Esophagus mucosa (tissue), 1 donor: ENCODE results near the gene ARHGEF18. TPM values are rescaled to one million over a fixed set of nuclear protein-coding genes. Genes with fewer than 3 reads are reported as not detected.

ENCODE experiments used
- ATAC-seq: fragments of 200-7000 bp; cut with Tn5 transposase; one replicate; pipeline ENCODE4 v1.9.1; 2020
- total RNA-seq: library from RNA; stranded (reverse); gene quantifications from one replicate; pipeline ENCODE4 v1.2.4, GENCODE V29; 2023
- donor health status: DM: yes; HTN: yes; CAD: no.

ARHGEF18 gene
- total RNA-seq, 1 donor from 2014 or later, result 18.4 TPM

DNA sequence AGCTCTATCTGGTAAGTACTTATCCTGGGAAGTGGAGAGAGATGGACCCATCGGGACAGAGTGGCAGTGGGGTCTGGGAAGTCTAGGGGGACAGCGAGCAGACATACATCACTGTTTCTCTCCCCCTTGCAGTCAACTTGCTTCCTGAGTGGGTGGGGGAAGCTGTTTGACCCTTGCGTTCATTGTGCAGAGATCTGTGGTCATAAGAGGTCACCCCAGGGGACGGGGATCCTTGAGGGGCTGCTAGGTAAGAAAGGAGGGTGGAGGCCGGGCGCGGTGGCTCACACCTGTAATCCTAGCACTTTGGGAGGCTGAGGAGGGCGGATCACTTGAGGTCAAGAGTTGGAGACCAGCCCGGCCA, 474 bp downstream of the ARHGEF18 start:
- ATAC-seq, result no peak

DNA sequence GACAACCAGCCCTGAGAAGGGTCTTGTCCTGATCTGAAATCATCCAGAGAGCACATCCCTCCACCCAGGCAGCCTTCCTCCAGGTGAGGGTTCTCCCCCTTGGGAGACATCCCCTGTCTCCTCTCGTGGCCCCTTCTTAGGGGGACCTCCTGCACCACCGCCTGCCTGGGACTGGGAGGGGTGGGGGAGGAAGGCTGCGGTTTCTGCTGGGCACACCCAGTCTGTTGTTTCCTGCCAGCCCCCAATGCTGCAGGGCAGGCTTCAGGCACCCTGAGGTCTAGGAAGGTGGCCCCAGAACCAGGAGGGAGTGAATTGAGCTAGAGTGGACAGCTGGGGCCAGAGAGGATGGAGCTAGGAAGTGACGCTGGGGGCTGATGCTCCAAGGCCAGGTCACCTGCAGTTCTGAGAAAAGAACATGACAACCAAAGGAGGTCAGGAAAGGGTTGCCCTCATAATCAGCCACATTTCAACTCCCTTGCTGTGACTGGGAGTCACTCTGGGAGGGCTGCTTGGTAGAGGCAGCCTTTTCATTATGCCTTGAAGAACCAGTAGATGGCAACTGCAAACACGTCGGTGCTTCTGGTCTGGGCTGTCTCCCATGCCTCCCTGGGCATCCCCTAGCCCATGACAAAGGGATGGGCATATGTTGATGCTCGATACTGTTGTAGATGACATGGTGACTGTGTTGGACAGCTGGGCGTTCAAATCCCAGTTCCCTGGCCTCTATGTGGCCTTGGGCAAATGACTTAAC, 1.4 kb downstream of the ARHGEF18 start:
- peak; percentile 27 for ATAC-seq

DNA sequence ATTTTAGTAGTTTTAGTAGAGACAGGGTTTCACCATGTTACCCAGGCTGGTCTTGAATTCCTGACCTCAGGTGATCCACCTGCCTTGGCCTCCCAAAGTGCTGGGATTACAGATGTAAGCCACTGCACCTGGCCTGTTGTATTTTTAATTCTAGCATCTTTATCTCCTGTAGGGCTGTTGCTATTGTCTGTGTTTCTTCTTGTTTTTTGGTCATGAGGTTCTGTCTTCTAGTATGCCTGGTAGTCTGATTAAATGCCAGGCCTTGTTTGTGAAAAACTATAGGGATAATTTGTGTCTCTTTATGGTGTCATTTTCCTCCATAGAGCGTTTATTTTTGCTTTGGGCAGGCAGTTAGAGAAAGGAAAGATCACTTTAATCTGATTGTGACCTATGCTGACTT, 3.1 kb downstream of the ARHGEF18 start:
- no peak for ATAC-seq

DNA sequence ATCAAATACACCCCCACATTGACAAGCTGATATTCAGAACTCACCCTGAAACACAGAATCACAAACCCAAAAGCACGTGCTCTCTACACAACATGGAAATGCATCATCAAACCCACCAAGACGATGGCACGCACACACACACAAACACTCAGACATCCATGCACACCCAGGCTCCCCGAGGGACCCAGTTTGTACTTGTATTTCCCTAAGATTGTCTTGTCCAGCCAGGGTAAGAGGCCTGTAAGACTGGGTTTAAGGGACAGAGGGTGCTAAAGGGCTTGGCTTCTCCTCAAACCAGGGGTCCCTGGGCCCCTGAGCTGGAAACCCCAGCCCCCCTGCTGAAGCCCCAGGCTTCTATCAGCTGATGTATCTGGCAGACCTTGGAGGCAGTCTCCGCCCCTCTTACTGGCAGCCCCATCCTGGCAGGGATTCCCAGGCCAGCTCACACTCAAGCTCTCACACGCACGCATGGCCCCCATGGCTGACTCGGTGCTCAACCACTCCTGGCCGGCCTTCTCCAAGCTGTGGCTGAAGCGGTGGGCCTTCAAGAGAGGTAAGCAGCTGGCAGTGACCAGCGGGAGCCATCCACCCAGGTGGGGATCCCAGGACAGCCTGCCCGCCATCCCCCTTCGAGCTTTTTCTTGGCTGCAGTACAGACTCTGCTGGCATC, 6.5 kb downstream of the ARHGEF18 start:
- no peak for ATAC-seq

DNA sequence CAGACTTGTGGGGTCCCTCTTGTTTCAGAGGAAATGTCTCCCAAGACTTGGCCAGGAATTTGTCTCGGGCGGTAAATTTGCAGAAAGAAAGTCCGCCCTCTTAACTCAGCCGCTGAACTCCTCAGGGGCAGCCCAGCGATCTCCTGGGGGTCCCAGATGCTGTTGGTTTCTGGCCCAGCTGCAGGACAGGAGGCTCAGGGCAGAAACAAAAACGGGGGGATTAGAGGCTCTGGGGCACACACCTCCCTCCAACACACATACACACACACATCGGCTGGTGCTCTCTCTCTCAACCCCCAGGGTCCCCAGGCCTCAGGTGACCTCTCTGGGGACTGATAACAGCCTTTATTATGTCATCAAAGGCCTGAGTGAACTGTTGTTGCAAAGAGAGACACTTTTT, 7.1 kb downstream of the ARHGEF18 start:
- ATAC-seq, result no peak

DNA sequence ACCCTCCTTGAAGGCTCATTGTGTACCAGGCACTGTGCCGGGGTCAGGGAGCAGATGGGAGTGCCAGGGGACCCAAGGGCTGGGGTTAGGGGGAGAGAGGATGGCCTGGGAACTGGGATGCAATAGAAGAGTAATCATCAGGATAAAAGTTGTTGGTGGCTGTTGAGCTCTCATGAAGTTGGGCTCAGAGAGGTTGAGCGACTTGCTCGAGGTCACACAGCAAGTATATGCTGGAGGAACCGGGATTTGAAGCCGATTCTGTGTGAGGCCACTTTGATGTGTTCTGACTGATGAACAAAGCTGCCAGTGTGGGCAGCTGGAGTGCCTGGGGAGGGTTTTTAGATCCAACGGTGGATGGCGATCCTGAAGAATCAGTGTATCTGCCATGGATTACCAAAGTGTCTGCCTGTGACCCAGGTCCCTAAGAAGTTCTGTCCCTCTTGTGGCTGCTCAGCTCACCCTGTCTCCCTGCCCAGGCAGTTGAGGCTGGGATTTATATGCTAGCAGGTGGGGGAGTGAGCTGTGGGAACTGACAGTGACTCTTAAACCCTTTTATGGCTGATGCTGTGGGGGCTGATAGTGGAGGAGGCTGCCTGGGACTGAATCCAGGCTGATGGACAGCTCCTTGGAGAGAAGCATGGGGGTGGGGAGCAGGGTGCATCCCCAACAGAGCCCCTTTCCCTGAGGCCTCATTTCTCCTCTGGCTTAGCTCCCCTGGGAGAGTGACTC, 8.3 kb downstream of the ARHGEF18 start:
- no peak for ATAC-seq

DNA sequence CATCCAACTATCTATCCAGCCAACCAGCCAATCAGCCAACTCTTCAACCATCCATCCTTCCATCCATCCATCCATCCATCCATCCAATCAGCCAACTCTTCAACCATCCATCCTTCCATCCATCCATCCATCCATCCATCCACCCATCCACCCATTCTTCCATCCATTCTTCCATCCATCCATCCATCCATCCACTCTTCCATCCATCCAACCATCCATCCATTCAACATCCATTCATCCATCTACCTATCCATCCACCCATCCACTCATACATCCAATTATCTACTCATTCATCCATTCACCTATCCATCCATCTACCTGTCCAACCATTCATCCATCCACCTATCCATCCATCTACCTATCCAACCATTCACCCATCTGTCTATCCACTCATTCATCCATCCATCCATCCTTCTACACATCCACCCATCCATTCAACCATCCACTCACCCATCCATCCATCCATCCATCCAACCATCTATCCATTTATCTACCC, 9.4 kb downstream of the ARHGEF18 start:
- no peak for ATAC-seq

DNA sequence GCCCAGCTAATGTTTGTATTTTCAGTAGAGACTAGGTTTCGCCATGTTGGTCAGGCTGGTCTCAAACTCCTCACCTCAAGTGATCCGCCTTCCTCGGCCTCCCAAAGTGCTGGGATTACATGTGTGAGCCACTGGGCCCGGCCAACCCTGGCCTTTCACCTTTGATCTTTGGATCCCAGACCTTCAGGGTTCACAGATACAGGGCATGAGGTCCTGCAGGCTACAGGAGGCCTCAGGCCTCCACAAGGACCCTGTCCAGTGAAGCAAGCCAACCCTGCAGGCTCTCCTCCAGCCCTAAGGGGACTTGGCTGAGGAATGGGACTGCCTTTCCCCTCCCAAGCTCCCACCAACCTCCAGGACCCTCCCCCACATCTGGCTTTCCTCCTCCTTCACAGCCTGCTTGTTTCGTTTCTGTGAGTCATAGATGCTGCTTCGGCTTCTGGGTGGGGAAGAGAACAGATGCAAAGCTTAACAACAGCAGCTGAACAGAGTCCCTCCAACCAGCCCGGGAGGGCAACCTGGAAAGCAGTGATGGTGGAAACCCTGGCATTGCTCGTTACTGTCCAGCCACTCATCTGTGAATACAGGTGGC, 11.8 kb downstream of the ARHGEF18 start:
- ATAC-seq, result no peak

DNA sequence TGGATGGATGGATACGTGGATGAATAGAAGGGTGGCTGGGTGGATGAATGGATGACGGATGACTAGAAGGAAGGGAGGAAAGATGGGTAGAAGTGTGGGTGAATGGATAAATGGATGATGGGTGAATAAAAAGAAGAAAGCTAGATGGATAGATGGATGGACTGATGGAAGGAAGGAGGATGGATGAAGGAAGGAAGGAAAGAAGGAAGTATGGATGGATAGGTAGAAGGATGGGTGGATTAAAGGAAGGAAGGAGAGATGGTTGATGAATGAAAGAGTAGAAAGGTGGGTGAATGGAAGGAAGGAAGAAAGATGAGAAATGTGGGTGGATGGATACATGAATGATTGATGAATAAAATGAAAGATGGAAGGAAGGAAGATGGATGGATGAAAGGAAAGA, 14.5 kb downstream of the ARHGEF18 start:
- ATAC-seq, result no peak

DNA sequence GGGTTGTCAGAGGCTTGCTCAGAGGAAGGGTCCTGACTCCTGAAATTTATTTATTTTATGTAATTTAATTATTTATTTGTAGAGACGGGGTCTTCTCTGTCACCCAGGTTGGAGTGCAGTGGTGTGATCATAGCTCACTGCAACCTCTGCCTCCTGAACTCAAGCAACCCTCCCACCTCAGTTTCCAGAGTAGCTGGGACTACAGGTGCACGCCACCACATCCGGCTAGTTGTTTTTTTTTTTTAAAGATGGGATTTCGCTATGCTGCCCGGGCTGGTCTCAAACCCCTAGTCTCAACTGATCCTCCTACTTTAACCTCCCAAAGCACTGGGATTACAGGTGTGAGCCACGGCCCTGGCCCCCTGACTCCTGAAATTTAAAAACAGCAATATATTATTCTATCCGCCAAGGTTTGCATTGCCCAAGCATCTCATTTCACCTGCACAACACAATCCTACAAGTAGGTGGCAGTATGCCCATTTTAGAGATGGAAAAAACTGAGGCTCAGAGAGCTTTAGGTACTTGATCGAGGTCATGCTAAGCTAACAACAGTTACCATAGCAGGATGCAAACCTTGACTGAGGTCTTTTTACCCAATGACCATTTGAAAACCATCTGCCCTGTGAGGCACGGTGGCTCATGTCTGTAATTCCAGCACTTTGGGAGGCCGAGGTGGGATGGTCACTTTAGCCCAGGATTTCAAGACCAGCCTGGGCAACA, 18.1 kb downstream of the ARHGEF18 start:
- ATAC-seq, result peak; percentile 70

DNA sequence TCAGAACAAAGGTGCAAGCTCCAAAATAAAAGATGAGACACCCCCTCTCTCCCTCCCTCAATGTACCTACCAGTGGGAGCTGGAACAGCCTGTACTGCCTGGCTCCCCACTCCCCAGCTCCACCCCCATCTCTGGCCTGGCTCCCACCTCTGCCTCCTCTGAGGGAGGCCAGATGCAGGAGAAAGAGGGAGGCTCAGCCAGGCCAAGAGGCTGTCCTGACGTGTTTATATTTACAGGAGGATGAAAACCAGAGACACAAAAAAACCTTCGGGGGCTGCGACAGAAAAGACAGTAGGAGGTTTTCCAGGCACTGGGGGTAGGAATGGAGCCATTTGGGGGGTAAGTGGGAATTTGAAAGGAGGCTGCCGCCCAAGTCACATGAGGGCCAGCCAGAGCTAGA, 19.7 kb downstream of the ARHGEF18 start:
- ATAC-seq, result no peak

DNA sequence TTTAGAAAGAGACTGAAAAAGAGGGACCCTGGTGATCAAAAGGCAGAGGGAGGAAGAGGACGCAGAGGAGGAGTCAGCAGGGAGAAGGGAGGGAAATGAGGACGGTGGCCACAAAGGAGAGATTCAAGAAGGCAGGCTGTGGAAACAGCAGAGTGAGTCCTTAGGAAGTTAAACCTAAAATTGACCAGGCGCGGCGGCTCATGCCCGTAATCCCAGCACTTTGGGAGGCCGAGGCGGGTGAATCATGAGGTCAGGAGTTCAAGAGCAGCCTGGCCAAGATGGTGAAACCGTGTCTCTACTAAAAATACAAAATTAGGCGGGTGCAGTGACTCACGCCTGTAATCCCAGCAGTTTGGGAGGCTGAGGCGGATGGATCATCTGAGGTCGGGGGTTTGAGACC, 20.1 kb downstream of the ARHGEF18 start:
- peak; percentile 12 for ATAC-seq

DNA sequence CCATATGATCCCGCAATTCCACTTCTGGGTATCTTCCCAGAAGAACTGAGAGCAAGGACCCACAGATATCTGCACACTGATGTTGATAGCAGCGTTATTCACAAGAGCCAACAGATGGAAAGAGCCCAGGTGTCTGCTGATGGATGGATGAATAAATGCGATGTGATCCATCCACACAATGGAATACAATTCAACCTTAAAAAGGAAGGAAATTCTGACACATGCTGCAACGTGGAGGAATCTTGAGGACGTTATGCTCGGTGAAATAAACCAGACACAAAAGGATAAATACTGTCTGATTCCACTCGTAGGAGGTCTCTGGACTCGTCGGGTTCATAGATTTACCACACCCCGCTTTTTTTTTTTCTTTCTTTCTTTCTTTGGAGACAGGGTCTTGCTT, 21.8 kb downstream of the ARHGEF18 start:
- ATAC-seq, result no peak

DNA sequence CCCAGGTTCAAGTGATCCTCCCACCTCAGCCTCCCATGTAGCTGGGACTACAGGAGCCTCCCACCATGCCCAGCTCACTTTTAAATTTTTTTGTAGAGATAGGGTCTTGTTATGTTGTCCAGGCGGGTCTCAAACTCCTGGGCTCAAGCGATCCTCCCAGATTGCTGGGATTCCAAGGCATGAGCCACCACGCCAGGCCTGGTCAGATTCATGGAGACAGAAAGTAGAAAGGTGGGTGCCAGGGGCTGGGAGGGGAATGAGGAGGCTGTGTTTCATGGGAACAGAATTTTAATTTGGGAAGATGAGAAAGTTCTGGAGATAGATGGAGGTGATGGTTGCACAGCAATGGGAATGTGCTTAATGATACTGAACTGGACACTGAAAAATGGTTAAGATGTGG, 22.3 kb downstream of the ARHGEF18 start:
- ATAC-seq, result no peak

DNA sequence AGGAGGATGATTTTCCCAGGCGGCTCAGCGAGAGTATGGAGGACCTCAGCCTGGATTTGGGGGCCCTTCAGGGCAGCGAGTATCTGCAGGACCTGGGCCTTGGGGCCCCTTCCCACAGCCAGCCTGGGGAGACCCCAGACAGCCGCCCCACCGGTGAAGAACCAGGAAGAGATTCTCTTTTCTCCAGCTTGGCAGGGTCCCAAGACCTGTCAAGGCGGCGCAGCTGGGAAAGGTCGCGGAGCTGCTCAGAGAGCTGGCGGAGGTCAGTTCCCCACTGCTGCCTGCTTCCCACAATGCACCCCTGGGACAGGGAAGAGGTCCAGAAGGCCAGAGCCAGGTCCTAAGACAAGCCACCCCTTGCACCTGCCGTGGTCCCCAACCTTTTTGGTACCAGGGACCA, 24.1 kb downstream of the ARHGEF18 start:
- ATAC-seq, result peak; percentile 10

DNA sequence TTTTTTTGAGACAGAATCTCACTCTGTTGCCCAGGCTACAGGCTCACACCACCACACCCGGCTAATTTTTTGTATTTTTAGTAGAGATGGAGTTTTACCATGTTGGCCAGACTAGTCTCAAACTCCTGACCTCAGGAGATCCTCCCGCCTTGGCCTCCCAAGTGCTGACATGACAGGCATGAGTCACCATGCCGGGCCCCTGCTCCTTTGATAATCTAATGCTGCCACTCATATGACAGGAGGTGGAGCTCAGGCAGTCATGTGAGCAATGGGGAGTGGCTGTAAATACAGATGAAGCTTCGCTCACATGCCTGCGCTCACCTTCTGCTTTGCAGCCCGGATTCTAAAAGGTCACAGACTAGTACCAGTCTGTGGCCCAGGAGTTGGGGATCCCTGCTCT, 25.1 kb downstream of the ARHGEF18 start:
- ATAC-seq, result peak; percentile 9

DNA sequence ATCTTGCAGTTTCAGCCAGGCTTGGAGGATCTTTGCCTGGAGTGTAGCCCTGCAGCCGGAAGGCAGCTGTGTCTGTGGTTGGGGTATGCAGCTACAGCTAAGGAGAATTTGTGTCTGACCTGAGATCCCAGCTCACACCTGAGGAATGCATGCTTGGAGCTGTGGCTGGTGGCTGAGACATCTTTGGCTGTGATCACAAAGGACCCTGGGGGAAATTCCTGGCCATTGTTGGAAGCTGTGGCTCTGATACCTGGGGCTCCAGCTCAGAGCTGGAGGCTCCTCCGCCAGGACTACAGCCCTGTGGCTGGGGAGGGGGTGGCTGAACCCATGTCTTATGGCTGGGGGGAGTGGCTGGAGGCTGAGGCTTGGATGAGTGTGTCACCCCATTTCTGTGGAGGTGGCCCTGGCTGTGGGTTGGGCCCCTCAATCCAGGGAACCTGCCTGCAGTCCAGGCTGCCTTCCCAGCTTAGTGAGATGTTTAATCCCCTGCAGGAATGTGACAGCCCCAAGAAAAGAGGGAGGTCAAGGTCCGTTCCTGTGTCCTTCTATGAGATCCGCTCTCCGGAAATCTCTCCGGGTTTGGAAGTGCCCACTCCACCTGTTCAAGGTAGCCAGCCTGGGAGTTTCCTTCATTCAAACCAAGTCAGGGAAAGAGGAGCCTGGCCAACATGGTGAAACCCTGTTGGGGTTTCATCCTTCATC, 27.6 kb downstream of the ARHGEF18 start:
- no peak for ATAC-seq

DNA sequence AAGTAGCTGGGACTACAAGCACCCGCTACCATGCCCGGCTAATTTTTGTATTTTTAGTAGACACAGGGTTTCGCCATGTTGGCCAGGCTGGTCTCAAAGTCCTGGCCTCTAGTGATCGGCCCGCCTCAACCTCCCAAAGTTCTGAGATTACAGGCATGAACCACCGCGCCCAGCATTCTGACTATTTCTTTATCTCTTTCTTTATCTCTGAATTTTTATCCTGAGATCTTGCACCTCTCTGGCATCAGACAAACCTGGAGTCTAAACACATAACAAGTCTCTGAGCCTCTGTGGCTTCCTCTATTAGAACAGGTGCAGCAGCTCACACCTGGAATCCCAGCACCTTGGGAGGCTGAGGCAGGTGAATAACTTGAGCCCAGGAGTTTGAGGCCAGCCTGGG, 28.5 kb downstream of the ARHGEF18 start:
- ATAC-seq, result no peak

DNA sequence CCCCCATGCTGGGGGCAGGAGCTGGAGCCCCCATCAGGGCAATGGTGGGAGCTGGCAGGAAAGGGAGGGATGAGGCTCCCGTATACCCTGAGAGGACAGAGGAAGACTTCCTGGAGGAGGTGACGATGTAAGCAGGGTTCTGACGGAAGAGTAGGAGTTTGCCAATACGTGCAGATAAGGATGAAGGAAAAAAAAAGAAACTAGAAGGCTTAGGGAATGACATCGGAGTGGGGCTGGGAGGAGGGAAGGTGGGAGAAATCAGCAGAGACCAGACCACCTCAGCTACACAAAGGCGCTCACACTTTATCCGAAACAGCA, 32.3 kb downstream of the ARHGEF18 start:
- ATAC-seq, result no peak

DNA sequence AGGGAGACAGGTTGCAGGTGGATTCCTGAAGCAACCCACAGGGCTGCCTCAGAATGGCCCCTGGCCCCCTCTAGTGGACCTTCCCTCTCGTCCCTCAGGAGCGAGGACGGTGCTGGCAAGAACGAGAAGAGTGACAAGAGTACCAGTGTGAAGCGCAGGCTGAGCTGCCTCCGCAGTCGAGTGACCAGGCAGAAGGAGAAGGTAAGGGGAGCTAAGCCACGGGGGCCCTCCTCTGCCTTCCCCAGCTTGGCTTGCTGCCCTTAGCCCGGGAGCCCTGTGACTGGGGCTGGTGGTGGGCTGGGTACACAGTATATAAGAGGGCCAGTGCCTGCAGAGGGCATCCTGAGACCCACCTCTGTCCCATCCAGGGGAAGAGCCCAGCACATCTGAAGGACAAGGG, 34.0 kb downstream of the ARHGEF18 start:
- ATAC-seq, result no peak

DNA sequence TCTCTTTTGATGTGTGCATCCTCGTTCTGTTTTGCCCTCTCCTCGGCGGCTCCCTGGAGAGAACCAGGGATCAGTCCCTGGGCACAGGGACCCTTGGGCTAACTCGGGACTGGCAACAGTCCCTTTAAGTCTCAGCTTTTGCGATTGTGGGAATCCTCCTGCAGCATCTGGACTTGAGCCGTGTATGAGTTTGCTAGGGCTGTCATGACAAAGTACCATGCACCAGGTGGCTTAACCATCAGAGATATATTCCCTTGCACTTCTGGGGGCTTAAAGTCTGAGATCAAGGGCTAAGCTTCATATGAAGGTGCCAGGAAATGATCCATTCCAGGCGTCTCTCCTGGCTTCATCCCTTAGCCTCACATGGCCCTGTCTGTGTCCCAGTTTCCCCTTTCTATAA, 34.5 kb downstream of the ARHGEF18 start:
- no peak for ATAC-seq

DNA sequence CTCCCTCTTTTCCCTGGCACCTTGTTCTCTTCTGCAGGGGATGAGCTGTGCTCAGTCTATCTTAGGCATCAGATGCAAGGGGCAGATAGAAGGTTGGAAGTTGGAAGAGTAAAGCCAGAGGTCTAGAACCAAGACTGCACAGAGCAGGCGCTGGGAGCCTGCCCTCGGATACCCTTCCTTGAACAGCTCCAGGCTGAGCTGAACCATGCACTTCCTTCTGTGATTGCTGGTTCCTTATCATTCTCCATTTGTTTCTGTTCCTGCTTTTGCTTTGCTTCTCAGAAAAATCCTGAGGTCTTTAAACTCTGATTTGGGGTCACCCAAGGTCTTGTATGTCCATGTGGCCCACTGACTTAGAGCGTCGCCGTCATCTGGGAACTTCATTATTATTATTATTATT, 36.3 kb downstream of the ARHGEF18 start:
- ATAC-seq, result no peak
